Memory B cell (primary cell): ENCODE data around the gene HTR5A.
"Not testable (repeated sequence)": the region's sequence is repeated elsewhere in the genome, so short reads cannot be mapped to it uniquely, and the experiment has no call there.

ENCODE experiments used
- ATAC-seq: fragments of 150-1000 bp; cut with Tn5 transposase; 2 replicates; pipeline ENCODE4 v1.10.0; 2021; ENCODE audit warnings: low read depth, mild to moderate bottlenecking, moderate library complexity
- DNase-seq, 2 donors: peaks; one replicate each; pipeline ENCODE4 v3.0.0; 2022; ENCODE audit warnings: low spot score in 2 of 2
- H3K27ac Mint-ChIP-seq: one replicate; pipeline ENCODE4 v1.8.0; 2022; ENCODE audit warnings: mild to moderate bottlenecking, moderate library complexity, mixed read lengths
- H3K27me3 Mint-ChIP-seq: one replicate; pipeline ENCODE4 v1.8.0; 2022; ENCODE audit warnings: mixed read lengths
- H3K36me3 Mint-ChIP-seq: one replicate; pipeline ENCODE4 v1.8.0; 2022; ENCODE audit warnings: mild to moderate bottlenecking, mixed read lengths
- H3K4me1 Mint-ChIP-seq: one replicate; pipeline ENCODE4 v1.8.0; 2022; ENCODE audit warnings: mixed read lengths
- H3K4me3 Mint-ChIP-seq: one replicate; pipeline ENCODE4 v1.8.0; 2022; ENCODE audit warnings: mild to moderate bottlenecking, moderate library complexity, mixed read lengths
- H3K9me3 Mint-ChIP-seq: one replicate; pipeline ENCODE4 v1.8.0; 2022; ENCODE audit warnings: mixed read lengths

Gene HTR5A

DNA sequence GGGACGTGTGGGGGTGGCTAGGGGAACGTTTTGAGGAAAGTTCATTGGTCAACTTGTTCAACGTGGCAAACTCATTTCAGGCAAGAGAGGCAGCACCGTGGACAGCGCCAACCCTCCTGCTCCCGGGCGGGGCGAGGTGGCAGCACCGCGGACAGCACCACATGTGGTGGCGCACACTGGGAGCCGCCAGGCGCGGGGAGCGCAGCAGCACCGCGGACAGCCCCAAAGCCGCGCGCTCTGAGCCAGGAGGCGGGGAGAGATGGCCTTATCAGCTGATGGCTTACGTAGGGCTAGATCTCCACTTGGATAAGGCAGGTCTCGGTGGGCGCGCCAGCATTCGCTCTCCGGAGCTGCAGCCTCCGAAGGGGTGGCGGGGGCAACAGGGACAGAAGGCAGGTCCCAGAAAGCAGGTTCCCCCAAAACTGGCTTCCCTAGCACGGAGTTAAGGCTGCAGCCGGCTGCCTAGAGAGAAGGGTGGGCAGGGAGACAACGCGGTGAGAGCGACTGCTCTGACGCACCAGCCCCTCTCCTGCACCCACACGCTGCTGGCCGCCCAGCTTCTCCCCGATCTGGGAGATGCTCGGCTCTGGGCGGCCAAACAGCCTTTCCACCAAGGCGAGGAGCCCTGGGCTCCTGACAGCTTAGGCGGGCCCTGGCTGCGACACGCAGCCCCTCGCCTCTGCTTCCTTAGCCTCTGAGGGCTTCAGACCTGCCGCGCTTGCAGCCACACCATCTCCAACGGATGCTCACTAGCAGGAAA, at the start of gene HTR5A:
HTR5A (plus strand) TSS at position 333 of the 760 bp plus-strand sequence. CDS start 576 bp downstream, outside the sequence.
- Mint-ChIP-seq H3K27me3 (peaks cover 33% of the 10 kb centered on the region), H3K27ac (no peak within 1 kb of the TSS), H3K36me3 (no peaks in the 10 kb centered on the region), H3K4me3 (no peak within 1 kb of the TSS), H3K4me1 (no peaks in the 10 kb centered on the region), H3K9me3 (peaks cover 1% of the 10 kb centered on the region)
- peak; percentile 16 to 35 for DNase-seq
- ATAC-seq, result peak; percentile 67

DNA sequence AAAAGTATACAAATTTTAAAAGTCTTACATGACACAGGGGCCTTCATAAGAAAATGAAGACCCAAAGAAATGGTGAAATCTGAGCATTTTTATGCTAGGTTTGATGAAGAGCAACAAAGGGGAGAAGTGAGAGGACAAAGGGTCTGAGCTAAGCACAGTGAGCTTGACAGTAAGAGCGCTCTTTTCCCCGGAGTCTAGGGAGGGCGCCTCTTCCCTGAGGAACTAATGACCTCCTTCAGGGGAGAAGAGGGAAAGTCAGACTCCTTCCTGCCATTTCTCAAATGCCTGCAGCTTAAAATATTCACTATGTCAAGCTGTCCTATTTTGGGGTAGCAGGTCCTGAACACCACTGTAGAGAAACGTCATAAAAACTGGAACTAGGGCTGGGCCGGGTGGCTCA, 49.1 kb upstream of the HTR5A start:
- no peak for DNase-seq
- no peak overlapping the region for H3K27ac Mint-ChIP-seq
- H3K9me3 Mint-ChIP-seq, result no peaks in the 10 kb centered on the region
- no peak for ATAC-seq
- no peaks in the 10 kb centered on the region for H3K36me3 Mint-ChIP-seq
- H3K27me3 Mint-ChIP-seq, result peaks cover 6% of the 10 kb centered on the region
- no peak overlapping the region for H3K4me3 Mint-ChIP-seq
- H3K4me1 Mint-ChIP-seq, result no peaks in the 10 kb centered on the region

DNA sequence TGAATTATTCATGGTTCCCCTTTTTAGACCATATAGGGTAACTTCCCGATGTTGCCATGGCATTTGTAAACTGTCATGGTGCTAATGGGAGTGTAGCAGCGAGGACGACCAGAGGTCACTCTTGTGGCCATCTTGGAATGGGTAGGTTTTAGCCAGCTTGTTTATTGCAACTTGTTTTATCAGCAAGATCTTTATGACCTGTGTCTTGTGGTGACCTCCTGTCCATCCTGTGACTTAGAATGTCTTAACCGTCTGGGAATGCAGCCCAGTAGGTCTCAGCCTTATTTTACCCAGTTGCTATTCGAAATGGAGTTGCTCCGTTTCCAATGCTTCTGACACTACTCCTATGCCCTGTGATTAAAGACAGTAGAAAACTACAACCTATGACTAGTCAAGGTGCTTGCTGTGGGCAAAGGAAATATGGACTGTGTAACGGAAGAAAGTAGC, 48.4 kb upstream of the HTR5A start:
- ATAC-seq, result no peak
- no peak for DNase-seq
- H3K9me3 Mint-ChIP-seq, result no peaks in the 10 kb centered on the region
- H3K27ac Mint-ChIP-seq, result no peak overlapping the region
- H3K27me3 Mint-ChIP-seq, result peaks cover 6% of the 10 kb centered on the region
- H3K4me1 Mint-ChIP-seq, result no peaks in the 10 kb centered on the region
- no peak overlapping the region for H3K4me3 Mint-ChIP-seq
- H3K36me3 Mint-ChIP-seq, result no peaks in the 10 kb centered on the region

DNA sequence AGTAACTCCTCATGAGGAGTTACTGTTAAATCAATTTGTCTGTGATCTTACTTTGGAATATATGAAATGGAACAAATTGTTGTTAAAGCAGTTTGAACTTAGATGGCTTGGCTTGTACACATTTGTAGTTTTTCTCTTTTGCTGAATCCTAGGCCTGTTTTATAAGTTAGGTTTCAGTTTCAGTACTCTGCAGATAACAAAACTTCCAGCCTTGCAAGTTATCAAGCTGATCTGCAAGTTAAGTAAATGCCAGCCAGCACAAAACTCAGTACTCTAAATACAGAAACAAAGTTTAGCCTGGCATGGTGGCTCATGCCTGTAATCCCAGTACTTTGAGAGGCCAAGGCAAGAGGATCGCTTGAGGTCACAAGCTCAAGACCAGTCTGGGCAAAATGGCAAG, 42.2 kb upstream of the HTR5A start:
- no peak for ATAC-seq
- Mint-ChIP-seq H3K36me3 (peaks cover 3% of the 10 kb centered on the region), H3K4me3 (no peak overlapping the region), H3K27ac (no peak overlapping the region), H3K27me3 (peaks cover 13% of the 10 kb centered on the region), H3K9me3 (peaks cover 6% of the 10 kb centered on the region), H3K4me1 (no peaks in the 10 kb centered on the region)
- no peak for DNase-seq

DNA sequence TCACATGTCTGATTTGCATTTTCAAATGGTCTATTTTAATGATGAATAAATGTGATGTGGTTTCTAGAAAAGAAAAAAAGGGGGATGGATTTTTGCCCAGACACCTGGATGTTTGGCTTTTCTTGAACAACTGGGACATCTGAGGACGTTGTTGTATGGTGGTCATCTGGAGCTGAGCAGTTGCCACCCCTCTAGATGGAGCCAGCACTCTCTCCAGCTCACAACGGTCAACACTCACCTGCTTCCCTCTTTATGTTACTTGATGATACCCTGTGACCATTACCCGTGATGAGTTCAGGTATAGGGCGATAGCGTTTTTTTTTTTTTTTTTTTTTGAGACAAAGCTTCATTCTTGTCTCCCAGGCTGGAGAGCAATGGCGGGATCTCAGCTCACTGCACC, 37.1 kb upstream of the HTR5A start:
- H3K4me3 Mint-ChIP-seq, result no peak overlapping the region
- H3K27me3 Mint-ChIP-seq, result peaks cover 13% of the 10 kb centered on the region
- H3K36me3 Mint-ChIP-seq, result peaks cover 7% of the 10 kb centered on the region
- DNase-seq (no peak), ATAC-seq (no peak)
- peaks cover 13% of the 10 kb centered on the region for H3K9me3 Mint-ChIP-seq
- no peaks in the 10 kb centered on the region for H3K4me1 Mint-ChIP-seq
- H3K27ac Mint-ChIP-seq, result no peak overlapping the region

DNA sequence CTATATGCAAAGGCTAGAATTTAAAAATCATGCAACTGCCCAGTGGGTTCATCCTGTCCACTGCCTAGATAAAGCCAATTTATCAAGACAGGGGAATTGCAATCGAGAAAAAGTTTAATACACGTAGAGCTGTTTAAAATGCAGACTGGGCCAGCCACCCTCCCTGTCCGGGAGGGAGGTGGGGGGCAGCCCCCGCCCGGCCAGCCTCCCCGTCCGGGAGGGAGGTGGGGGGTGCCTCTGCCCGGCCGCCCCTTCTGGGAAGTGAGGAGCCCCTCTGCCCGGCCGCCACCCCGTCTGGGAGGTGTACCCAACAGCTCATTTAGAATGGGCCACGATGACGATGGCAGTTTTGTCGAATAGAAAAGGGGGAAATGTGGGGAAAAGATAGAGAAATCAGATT, 35.6 kb upstream of the HTR5A start:
- Mint-ChIP-seq H3K27me3 (peaks cover 11% of the 10 kb centered on the region), H3K9me3 (peaks cover 11% of the 10 kb centered on the region)
- not testable (repeated sequence) for DNase-seq, ATAC-seq, H3K36me3 Mint-ChIP-seq, H3K27ac Mint-ChIP-seq, H3K4me3 Mint-ChIP-seq, H3K4me1 Mint-ChIP-seq

DNA sequence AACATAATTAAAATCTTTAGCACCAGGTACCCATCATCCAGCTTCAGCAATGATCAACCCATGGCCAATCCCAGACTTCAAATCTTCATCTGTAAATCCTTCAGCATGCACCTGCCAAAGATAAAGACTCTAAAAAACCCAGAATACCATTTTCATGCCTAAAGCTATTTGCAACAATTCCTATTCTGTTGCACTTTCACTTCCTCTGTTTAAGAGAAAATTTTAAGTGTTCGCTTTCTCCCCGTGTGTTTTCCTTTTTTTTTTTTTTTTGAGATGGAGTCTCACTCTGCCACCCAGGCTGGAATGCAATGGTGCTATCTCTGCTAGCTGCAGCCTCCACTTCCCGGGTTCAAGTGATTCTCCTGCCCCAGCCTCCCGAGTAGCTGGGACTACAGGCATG, 31.8 kb upstream of the HTR5A start:
- H3K36me3 Mint-ChIP-seq, result peaks cover 5% of the 10 kb centered on the region
- H3K9me3 Mint-ChIP-seq, result peaks cover 9% of the 10 kb centered on the region
- ATAC-seq (no peak), DNase-seq (no peak)
- H3K27me3 Mint-ChIP-seq, result peaks cover 10% of the 10 kb centered on the region
- no peak overlapping the region for H3K4me3 Mint-ChIP-seq
- H3K4me1 Mint-ChIP-seq, result no peaks in the 10 kb centered on the region
- no peak overlapping the region for H3K27ac Mint-ChIP-seq

DNA sequence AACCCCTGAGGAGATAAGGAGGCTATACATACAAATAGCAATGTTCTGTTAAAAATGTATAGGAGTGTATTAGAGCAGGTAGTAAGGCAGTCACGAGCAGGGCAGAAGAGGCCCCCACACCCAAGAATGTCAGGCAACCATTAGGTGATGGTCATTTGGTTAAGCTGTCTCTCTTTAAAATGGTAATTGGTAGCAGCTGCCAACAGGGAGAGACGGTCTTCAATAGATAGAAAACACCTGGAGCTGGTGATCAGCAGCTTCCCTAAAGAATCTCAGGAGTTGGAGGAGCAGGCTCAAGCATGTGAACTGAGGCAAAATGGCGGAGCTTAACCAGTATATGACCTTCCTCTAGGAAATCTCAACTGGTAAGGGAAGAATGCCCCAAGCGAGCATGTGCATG, 26.4 kb upstream of the HTR5A start:
- H3K4me1 Mint-ChIP-seq, result no peaks in the 10 kb centered on the region
- H3K9me3 Mint-ChIP-seq, result peaks cover 2% of the 10 kb centered on the region
- no peak overlapping the region for H3K27ac Mint-ChIP-seq
- no peaks in the 10 kb centered on the region for H3K36me3 Mint-ChIP-seq
- no peak for ATAC-seq
- no peak overlapping the region for H3K4me3 Mint-ChIP-seq
- H3K27me3 Mint-ChIP-seq, result peaks cover 7% of the 10 kb centered on the region
- DNase-seq, result no peak

DNA sequence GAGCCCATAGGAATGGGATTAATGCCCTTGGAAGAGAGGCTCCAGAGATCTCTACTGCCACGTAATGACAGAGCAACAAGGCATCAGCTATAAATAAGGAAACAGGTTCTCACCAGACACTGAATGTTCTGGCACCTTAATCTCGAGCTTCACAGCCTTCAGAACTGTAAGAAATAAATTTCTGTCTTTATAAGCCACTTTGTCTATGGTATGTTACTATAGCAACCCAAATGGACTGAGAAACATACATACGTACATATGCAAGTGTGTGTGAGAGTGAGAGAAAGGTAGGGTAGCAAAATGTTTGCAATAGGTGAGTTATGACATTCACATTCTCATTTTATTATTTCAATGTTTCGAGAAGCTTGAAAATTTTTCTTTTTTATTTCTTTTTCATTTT, 22.1 kb upstream of the HTR5A start:
- no peaks in the 10 kb centered on the region for H3K9me3 Mint-ChIP-seq
- peaks cover 8% of the 10 kb centered on the region for H3K27me3 Mint-ChIP-seq
- no peaks in the 10 kb centered on the region for H3K4me1 Mint-ChIP-seq
- no peak for DNase-seq
- no peaks in the 10 kb centered on the region for H3K36me3 Mint-ChIP-seq
- H3K27ac Mint-ChIP-seq, result no peak overlapping the region
- no peak for ATAC-seq
- H3K4me3 Mint-ChIP-seq, result no peak overlapping the region

DNA sequence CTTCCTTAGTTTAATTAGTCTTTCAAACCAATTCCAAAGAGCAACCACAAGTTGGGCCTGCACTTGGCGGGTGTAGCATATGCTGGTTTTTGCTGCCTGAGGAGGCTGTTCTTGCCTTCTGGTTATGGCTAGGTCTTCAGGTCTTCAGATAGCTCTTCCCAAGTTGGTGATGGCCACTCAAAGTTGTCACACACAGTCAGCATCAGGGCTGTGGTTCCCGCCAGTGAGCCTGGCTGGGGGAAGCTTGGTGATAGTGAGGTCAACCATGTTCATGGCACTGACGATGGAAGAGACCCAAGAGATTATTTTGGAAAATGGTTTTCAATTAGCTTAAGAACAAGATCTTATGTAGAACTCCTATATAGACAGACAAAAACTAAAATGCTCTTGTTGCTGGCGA, 18.8 kb upstream of the HTR5A start:
- Mint-ChIP-seq H3K27ac (no peak overlapping the region), H3K27me3 (peaks cover 13% of the 10 kb centered on the region), H3K4me1 (no peaks in the 10 kb centered on the region), H3K9me3 (no peaks in the 10 kb centered on the region), H3K4me3 (no peak overlapping the region), H3K36me3 (no peaks in the 10 kb centered on the region)
- DNase-seq (no peak), ATAC-seq (no peak)

DNA sequence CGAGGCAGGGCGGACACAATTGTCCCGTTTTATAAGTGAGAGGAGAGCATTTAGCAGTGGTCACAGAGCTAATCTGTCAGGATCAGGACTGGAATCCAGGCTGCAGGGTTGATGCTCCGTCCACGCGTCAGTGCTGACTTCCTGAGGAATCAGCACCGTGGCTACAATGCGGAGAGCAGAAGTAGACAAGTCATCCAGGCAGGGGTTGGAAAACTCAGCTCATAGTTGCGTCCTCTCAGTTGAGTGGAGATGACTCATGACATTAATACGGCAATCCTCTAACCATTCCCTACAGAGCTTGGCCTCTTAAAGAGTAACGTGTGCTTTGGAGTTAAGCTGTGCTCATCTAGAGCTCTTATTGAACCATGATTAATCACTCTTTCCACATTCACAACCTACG, 17.1 kb upstream of the HTR5A start:
- no peaks in the 10 kb centered on the region for H3K9me3 Mint-ChIP-seq
- DNase-seq (no peak), ATAC-seq (no peak)
- no peaks in the 10 kb centered on the region for H3K4me1 Mint-ChIP-seq
- H3K36me3 Mint-ChIP-seq, result no peaks in the 10 kb centered on the region
- no peak overlapping the region for H3K4me3 Mint-ChIP-seq
- peaks cover 16% of the 10 kb centered on the region for H3K27me3 Mint-ChIP-seq
- no peak overlapping the region for H3K27ac Mint-ChIP-seq

DNA sequence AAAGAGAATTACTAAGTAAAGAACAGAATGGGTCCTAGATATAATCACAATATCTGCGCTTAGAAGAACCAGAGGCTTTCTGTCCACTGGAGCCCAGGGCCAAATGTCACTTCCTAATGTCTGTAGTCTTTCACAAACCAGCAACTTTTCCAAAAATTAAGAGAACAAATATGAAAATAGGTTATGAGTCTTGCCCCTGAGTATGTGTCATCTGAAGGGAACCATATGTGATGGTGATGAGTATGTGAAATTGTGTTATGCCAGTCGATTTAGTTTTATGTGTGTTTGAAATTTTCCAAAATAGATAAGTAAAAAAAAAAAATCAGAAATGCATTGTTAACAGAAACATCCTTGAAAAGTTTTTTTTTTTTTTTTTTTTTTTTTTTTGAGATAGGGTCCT, 15.4 kb upstream of the HTR5A start:
- no peak overlapping the region for H3K4me3 Mint-ChIP-seq
- H3K27ac Mint-ChIP-seq, result no peak overlapping the region
- no peaks in the 10 kb centered on the region for H3K9me3 Mint-ChIP-seq
- ATAC-seq, result no peak
- no peak for DNase-seq
- peaks cover 16% of the 10 kb centered on the region for H3K27me3 Mint-ChIP-seq
- H3K36me3 Mint-ChIP-seq, result no peaks in the 10 kb centered on the region
- no peaks in the 10 kb centered on the region for H3K4me1 Mint-ChIP-seq

DNA sequence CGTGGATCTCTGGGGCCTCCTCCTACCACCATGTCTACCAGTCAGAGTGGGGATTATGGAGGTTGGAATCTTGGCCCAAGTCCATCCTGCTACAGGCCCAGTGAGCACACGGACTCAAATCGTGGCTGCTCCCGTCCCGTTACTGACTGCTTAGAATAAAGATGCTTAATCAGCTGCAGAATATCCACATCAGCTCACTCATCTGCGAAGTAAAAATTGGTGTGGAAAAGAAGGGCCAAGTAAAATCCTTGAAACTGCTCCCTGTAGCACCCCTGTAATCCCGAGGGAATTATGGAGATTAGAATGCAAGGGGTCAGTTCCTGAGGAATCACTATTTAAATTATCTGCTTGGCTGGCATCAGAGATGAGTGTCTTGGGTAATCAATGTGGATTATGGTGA, 13.0 kb upstream of the HTR5A start:
- no peaks in the 10 kb centered on the region for H3K4me1 Mint-ChIP-seq
- no peak overlapping the region for H3K4me3 Mint-ChIP-seq
- H3K36me3 Mint-ChIP-seq, result no peaks in the 10 kb centered on the region
- H3K27ac Mint-ChIP-seq, result no peak overlapping the region
- DNase-seq (no peak), ATAC-seq (no peak)
- peaks cover 23% of the 10 kb centered on the region for H3K27me3 Mint-ChIP-seq
- no peaks in the 10 kb centered on the region for H3K9me3 Mint-ChIP-seq

DNA sequence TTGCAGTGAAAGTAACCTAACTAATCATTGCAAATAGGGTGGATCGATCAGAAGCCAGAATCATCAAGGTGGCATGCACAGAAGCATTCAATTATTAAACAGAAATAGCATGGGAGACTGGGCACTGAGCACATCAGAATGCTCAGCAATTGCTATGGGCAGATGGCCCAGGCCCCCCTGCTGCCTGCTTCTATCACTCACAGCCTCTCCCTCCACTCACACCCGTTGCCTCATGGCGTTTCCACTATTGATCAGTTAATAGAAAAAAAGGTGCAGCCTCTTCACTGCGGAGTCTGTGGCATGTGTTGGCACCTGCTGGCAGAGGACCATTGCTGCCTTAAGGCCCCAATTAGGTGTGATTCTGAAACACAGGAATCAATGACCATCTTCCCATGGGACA, 11.2 kb upstream of the HTR5A start:
- H3K36me3 Mint-ChIP-seq, result no peaks in the 10 kb centered on the region
- H3K4me3 Mint-ChIP-seq, result no peak overlapping the region
- ATAC-seq (no peak), DNase-seq (no peak)
- no peaks in the 10 kb centered on the region for H3K4me1 Mint-ChIP-seq
- H3K27me3 Mint-ChIP-seq, result peaks cover 19% of the 10 kb centered on the region
- H3K27ac Mint-ChIP-seq, result no peak overlapping the region
- no peaks in the 10 kb centered on the region for H3K9me3 Mint-ChIP-seq

DNA sequence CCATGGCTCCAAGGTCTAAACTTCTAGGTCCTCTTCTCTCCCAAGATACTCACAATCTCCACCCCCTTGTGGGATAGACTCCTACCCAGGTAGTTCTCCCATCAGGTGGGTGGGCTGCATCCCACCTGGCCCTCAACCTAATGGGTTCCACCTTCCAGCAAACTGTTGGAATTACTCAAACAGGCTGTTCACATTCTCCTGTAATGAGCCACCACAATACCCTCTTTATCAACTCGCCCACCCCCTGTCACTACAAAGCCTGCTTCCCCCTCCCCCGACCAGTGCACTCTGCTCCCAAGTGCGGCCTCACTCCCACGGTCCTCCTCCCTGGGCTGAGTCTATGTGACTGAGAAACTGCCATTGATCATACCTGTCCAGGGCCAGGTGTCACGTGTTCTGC, 10.4 kb upstream of the HTR5A start:
- H3K4me1 Mint-ChIP-seq, result no peaks in the 10 kb centered on the region
- H3K36me3 Mint-ChIP-seq, result no peaks in the 10 kb centered on the region
- ATAC-seq, result no peak
- H3K27ac Mint-ChIP-seq, result no peak overlapping the region
- peaks cover 19% of the 10 kb centered on the region for H3K27me3 Mint-ChIP-seq
- no peak overlapping the region for H3K4me3 Mint-ChIP-seq
- no peaks in the 10 kb centered on the region for H3K9me3 Mint-ChIP-seq
- DNase-seq, result no peak
